K562 (cell line): ENCODE data around the gene MPST. TPM values are rescaled to one million over a fixed set of nuclear protein-coding genes. Genes with fewer than 3 reads are reported as not detected.

Experiments
- C11orf30 ChIP-seq: fragments of 450-650 bp; IDR thresholded peaks from 2 replicates; pipeline ENCODE4 v1.6.1; 2016; ENCODE audit warnings: low read depth, mild to moderate bottlenecking
- CBX2 ChIP-seq: fragments of 200-600 bp; sonication (generic); IDR thresholded peaks from one replicate; pipeline ENCODE4 v1.6.1; 2012; ENCODE audit warnings: mild to moderate bottlenecking, low read length, inconsistent platforms; ENCODE audit not compliant: insufficient read depth, poor library complexity, severe bottlenecking
- CHD7 ChIP-seq: fragments of 200-600 bp; sonication (generic); IDR thresholded peaks from one replicate; pipeline ENCODE4 v1.6.1; 2012; ENCODE audit warnings: mild to moderate bottlenecking, low read depth, low read length, inconsistent platforms
- KAT7 ChIP-seq: sonication (generic); formaldehyde crosslinking; IDR thresholded peaks from 2 replicates; pipeline ENCODE4 v1.8.0; 2022; ENCODE audit warnings: missing genetic modification reagents, mild to moderate bottlenecking, borderline replicate concordance
- RAD21 ChIP-seq, 2 experiments: fragments of 250-450 bp in 1 of 2; fragments of 450-650 bp in 1 of 2; sonication (Bioruptor Pico) in 1 of 2; formaldehyde crosslinking in 1 of 2; IDR thresholded peaks in 1 of 2; conservative IDR thresholded peaks in 1 of 2; 2 replicates each; pipeline versions ENCODE4 v1.4.0 to v1.8.0; 2020 to 2022; ENCODE audit warnings: mild to moderate bottlenecking in 2 of 2, moderate library complexity in 1 of 2
- TCF7 ChIP-seq: sonication (generic); IDR thresholded peaks from 2 replicates; pipeline ENCODE4 v1.6.1; 2016; ENCODE audit warnings: antibody characterized with exemption, borderline replicate concordance
- ZBTB5 ChIP-seq: fragments of 450-650 bp; IDR thresholded peaks from 2 replicates; pipeline ENCODE4 v1.6.1; 2017; ENCODE audit warnings: antibody characterized with exemption
- ZHX1 ChIP-seq: fragments of 150-350 bp; conservative IDR thresholded peaks from 2 replicates; pipeline ENCODE4 v1.6.1; 2014; ENCODE audit warnings: low read length
- ZNF311 ChIP-seq: fragments of 250-450 bp; sonication (Bioruptor Pico); IDR thresholded peaks from 2 replicates; pipeline ENCODE4 v1.4.0; 2020; ENCODE audit warnings: mild to moderate bottlenecking, moderate library complexity
- ZNF395 ChIP-seq: fragments of 200-800 bp; sonication (Bioruptor generic); IDR thresholded peaks from 2 replicates; pipeline ENCODE4 v1.6.1; 2017; ENCODE audit warnings: missing genetic modification characterization, missing compliant biosample characterization
- polyA plus RNA-seq, 8 experiments: library from polyadenylated mRNA; depleted of rRNA in 4 of 8; stranded (reverse) in 5 of 8; unstranded in 3 of 8; fragments of >200 nt; fragmentation: Nextera tagmentation in 2 of 8; fragmentation: Illumina TruSeq in 1 of 8; extraction: Ambion mirVana in 2 of 8; extraction: Trizol in 1 of 8; gene quantifications; 2 replicates each; pipeline versions ENCODE4 v1.2.1 to v1.2.3, GENCODE V29; 2011 to 2014; ENCODE audit warnings: inconsistent platforms in 1 of 8, missing spikeins in 1 of 8
- total RNA-seq, 7 experiments: library from RNA; depleted of rRNA in 6 of 7; stranded (reverse); fragments of >200 nt in 6 of 7; fragmentation: Illumina TruSeq in 2 of 7; extraction: Trizol in 2 of 7; gene quantifications; 2 replicates each; pipeline versions ENCODE4 v1.2.1 to v1.2.3, GENCODE V29; 2011 to 2021; ENCODE audit warnings: low replicate concordance in 1 of 7

The MPST gene
- total and polyA plus RNA-seq, 9 of the 15 experiments (the other 6 are each of a cell fraction or from before 2014, with no cell fraction given), result 0.65 to 104 (median 24.3) TPM

- TF ChIP-seq TCF7, result no peak
- TF ChIP-seq CHD7, result no peak
- no peak for TF ChIP-seq ZNF395 (CRISPR knock-in tag)
- TF ChIP-seq KAT7 (CRISPR knock-in tag), result no peak
- no peak for TF ChIP-seq C11orf30
- peak in 1 of 2 experiments; percentile 13; a peak in 2 of 4 replicates for TF ChIP-seq RAD21 (CRISPR knock-in tag; conservative IDR thresholded peaks at IDR 0.05 in 1 of 2, IDR thresholded peaks at IDR 0.05 in 1 of 2)
- no peak for TF ChIP-seq ZHX1
- TF ChIP-seq CBX2, result no peak
- TF ChIP-seq ZNF311, result no peak
- no peak for TF ChIP-seq ZBTB5
Observed at GRCh38 chr22:36982136-36982535, 37.4 kb upstream of the MPST start (continued).
